Activated T-helper 2 cell treated with anti-CD3 and anti-CD28 coated beads, Interferon-gamma antibody, Interleukin-2, Interleukin-4, amounts not matched to agents 10 μg/mL and 5 μg/mL and 100 μg/mL, durations not matched to agents 14 hours and 24 hours and 36 hours (primary cell): ENCODE measurements around the gene EP400. TPM values are rescaled to one million over a fixed set of nuclear protein-coding genes. Genes with fewer than 3 reads are reported as not detected.
"Not testable (repeated sequence)": the region's sequence is repeated elsewhere in the genome, so short reads cannot be mapped to it uniquely, and the experiment has no call there.

Source experiments
- DNase-seq: peaks from one replicate; pipeline ENCODE4 v3.0.0; 2021; ENCODE audit warnings: low spot score
- H3K27ac Mint-ChIP-seq: one replicate; pipeline ENCODE4 v1.8.0; 2021; ENCODE audit warnings: mixed read lengths
- H3K27me3 Mint-ChIP-seq: one replicate; pipeline ENCODE4 v1.8.0; 2021; ENCODE audit warnings: low read depth, mixed read lengths
- H3K36me3 Mint-ChIP-seq: one replicate; pipeline ENCODE4 v1.8.0; 2021; ENCODE audit warnings: low read depth, mixed read lengths
- H3K4me1 Mint-ChIP-seq: one replicate; pipeline ENCODE4 v1.8.0; 2021; ENCODE audit warnings: low read depth, mixed read lengths
- H3K4me3 Mint-ChIP-seq: one replicate; pipeline ENCODE4 v1.8.0; 2021; ENCODE audit warnings: low read depth, mild to moderate bottlenecking, moderate library complexity, mixed read lengths
- H3K9me3 Mint-ChIP-seq: one replicate; pipeline ENCODE4 v1.8.0; 2021; ENCODE audit warnings: mixed read lengths
- intact Hi-C: fragments of 100-400 bp; cut with micrococcal nuclease; formaldehyde crosslinking; loops from one replicate; pipeline ENCODE4 v1.15.1; 2023
- total RNA-seq: library from RNA; stranded (reverse); gene quantifications from 2 replicates; pipeline ENCODE4 v1.2.3, GENCODE V29; 2022

The EP400 gene
- total RNA-seq, 1 donor from 2014 or later, result 57.7 TPM

- H3K36me3 Mint-ChIP-seq, result peaks cover 69% of the 10 kb centered on the region
- no peak for DNase-seq
- H3K27me3 Mint-ChIP-seq, result no peaks in the 10 kb centered on the region
- H3K4me3 Mint-ChIP-seq, result no peak overlapping the region
- no peaks in the 10 kb centered on the region for H3K9me3 Mint-ChIP-seq
- no peak overlapping the region for H3K27ac Mint-ChIP-seq
- intact Hi-C loops, result no loop called here
- no peaks in the 10 kb centered on the region for H3K4me1 Mint-ChIP-seq
These were observed 33.8 kb downstream of the EP400 start for GRCh38 chr12:131983554-131983953.

GRCh38 chr12:131984334-131984733 lies 34.6 kb downstream of the EP400 start:
- Mint-ChIP-seq H3K9me3 (no peaks in the 10 kb centered on the region), H3K27ac (no peak overlapping the region), H3K27me3 (no peaks in the 10 kb centered on the region), H3K4me3 (no peak overlapping the region), H3K4me1 (no peaks in the 10 kb centered on the region), H3K36me3 (peaks cover 73% of the 10 kb centered on the region)
- no peak for DNase-seq
- intact Hi-C loops, result no loop called here

GRCh38 chr12:131985510-131985875 lies 35.8 kb downstream of the EP400 start:
- H3K4me3 Mint-ChIP-seq, intact Hi-C loops, H3K27ac Mint-ChIP-seq, H3K4me1 Mint-ChIP-seq, DNase-seq, H3K9me3 Mint-ChIP-seq, H3K27me3 Mint-ChIP-seq: not testable (repeated sequence)
- peaks cover 72% of the 10 kb centered on the region for H3K36me3 Mint-ChIP-seq

- Mint-ChIP-seq H3K27ac (no peak overlapping the region), H3K9me3 (no peaks in the 10 kb centered on the region), H3K27me3 (no peaks in the 10 kb centered on the region), H3K36me3 (peaks cover 75% of the 10 kb centered on the region), H3K4me1 (no peaks in the 10 kb centered on the region), H3K4me3 (no peak overlapping the region)
- intact Hi-C loops, result no loop called here
- no peak for DNase-seq
These were observed 36.6 kb downstream of the EP400 start for GRCh38 chr12:131986361-131986760.

GRCh38 chr12:131986910-131987309 lies 37.2 kb downstream of the EP400 start:
- Mint-ChIP-seq H3K9me3 (no peaks in the 10 kb centered on the region), H3K27ac (no peak overlapping the region), H3K4me3 (no peak overlapping the region), H3K27me3 (no peaks in the 10 kb centered on the region), H3K36me3 (peaks cover 72% of the 10 kb centered on the region), H3K4me1 (no peaks in the 10 kb centered on the region)
- intact Hi-C loops, result no loop called here
- no peak for DNase-seq

- Mint-ChIP-seq H3K4me1 (no peaks in the 10 kb centered on the region), H3K9me3 (no peaks in the 10 kb centered on the region), H3K4me3 (no peak overlapping the region), H3K27ac (no peak overlapping the region), H3K36me3 (peaks cover 74% of the 10 kb centered on the region), H3K27me3 (no peaks in the 10 kb centered on the region)
- DNase-seq, result no peak
- intact Hi-C loops, result no loop called here
These were observed 37.8 kb downstream of the EP400 start for GRCh38 chr12:131987552-131987951.

GRCh38 chr12:131988054-131988796 lies 38.5 kb downstream of the EP400 start:
- Mint-ChIP-seq H3K4me3 (no peak overlapping the region), H3K27ac (no peak overlapping the region), H3K27me3 (no peaks in the 10 kb centered on the region), H3K36me3 (peaks cover 75% of the 10 kb centered on the region), H3K4me1 (no peaks in the 10 kb centered on the region), H3K9me3 (no peaks in the 10 kb centered on the region)
- DNase-seq, result no peak
- intact Hi-C loops, result no loop called here

- H3K27me3 Mint-ChIP-seq, result no peaks in the 10 kb centered on the region
- no peaks in the 10 kb centered on the region for H3K9me3 Mint-ChIP-seq
- no peak overlapping the region for H3K27ac Mint-ChIP-seq
- intact Hi-C loops, result no loop called here
- no peaks in the 10 kb centered on the region for H3K4me1 Mint-ChIP-seq
- no peak overlapping the region for H3K4me3 Mint-ChIP-seq
- H3K36me3 Mint-ChIP-seq, result peaks cover 78% of the 10 kb centered on the region
- DNase-seq, result no peak
These were observed 39.3 kb downstream of the EP400 start for GRCh38 chr12:131989021-131989420.

GRCh38 chr12:131990066-131990979 lies 40.6 kb downstream of the EP400 start:
- intact Hi-C loops, result no loop called here
- no peak overlapping the region for H3K4me3 Mint-ChIP-seq
- DNase-seq, result no peak

GRCh38 chr12:131990980-131991305 lies 41.2 kb downstream of the EP400 start:
- H3K4me3 Mint-ChIP-seq, result no peak overlapping the region
- H3K4me1 Mint-ChIP-seq, result no peaks in the 10 kb centered on the region
- peaks cover 82% of the 10 kb centered on the region for H3K36me3 Mint-ChIP-seq
- no peaks in the 10 kb centered on the region for H3K27me3 Mint-ChIP-seq
- intact Hi-C loops, result no loop called here
- no peaks in the 10 kb centered on the region for H3K9me3 Mint-ChIP-seq
- no peak overlapping the region for H3K27ac Mint-ChIP-seq
- no peak for DNase-seq

More at GRCh38 chr12:131990066-131990979, 40.6 kb downstream of the EP400 start:
- Mint-ChIP-seq H3K27ac (no peak overlapping the region), H3K27me3 (no peaks in the 10 kb centered on the region), H3K9me3 (no peaks in the 10 kb centered on the region), H3K4me1 (no peaks in the 10 kb centered on the region), H3K36me3 (peaks cover 83% of the 10 kb centered on the region)

- Mint-ChIP-seq H3K9me3 (no peaks in the 10 kb centered on the region), H3K27me3 (no peaks in the 10 kb centered on the region), H3K36me3 (peaks cover 75% of the 10 kb centered on the region), H3K4me3 (no peak overlapping the region), H3K4me1 (no peaks in the 10 kb centered on the region), H3K27ac (no peak overlapping the region)
- no peak for DNase-seq
- intact Hi-C loops, result no loop called here
These were observed 42.2 kb downstream of the EP400 start for GRCh38 chr12:131991816-131992430.

- no peak for DNase-seq
- Mint-ChIP-seq H3K27ac (no peak overlapping the region), H3K4me1 (no peaks in the 10 kb centered on the region), H3K9me3 (no peaks in the 10 kb centered on the region), H3K4me3 (no peak overlapping the region), H3K36me3 (peaks cover 69% of the 10 kb centered on the region), H3K27me3 (no peaks in the 10 kb centered on the region)
- intact Hi-C loops, result no loop called here
These were observed 44.8 kb downstream of the EP400 start for GRCh38 chr12:131994589-131994988.
